NCI-H146 treated with DMSO at 0.1 percent for 48 hours (cell line): Measurements from ENCODE around the gene DNAJB12.
A peak's percentile ranks its signal among the peaks of the same experiment; 100 is the strongest.
"Not testable (repeated sequence)": the region's sequence is repeated elsewhere in the genome, so short reads cannot be mapped to it uniquely, and the experiment has no call there.

Experiments used
- DNase-seq: peaks from one replicate; lab custom pipeline; 2025; ENCODE audit not compliant: unreplicated experiment; lab: John Stamatoyannopoulos, UW

DNAJB12 gene

DNA sequence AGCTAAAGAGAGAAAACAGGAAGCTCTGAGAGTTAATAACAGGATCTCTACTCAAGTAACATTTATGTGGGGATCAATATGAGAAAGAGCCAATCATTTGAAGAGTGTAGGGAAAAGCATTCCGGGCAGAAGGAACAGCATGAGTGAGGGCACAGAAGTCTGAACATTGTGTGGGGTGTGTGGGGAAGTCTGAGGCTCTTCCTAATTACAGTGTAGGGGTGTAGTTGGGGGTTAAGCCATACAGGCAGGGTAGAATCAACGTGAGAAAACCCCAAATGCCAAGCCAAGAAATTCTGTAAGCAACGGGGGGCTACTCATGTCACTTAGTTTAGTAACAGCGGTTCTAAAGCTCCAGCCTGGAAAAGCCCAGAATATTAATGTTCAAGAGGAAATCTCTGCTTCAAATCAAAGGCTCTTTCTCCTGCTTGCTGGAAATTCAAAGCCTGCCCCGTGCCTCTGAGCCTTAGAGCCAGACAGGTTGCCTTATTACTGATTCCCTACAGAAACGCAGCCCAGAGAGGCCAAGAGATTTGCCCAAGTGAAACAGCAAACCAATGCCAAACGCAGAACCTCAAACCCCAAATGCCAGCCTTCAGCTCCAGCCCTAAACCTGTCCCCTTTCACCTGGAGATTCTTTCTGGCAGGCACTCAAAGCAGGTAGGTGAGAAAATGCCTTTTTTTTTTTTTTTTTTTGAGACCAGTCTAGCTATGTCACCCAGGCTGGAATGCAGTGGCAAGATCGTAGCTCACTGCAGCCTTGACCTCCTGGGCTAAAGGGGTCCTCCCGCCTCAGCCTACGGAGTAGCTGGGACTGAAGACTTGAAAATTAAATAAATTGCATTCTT lies 36.1 kb downstream of the DNAJB12 start:
- no peak for DNase-seq

DNA sequence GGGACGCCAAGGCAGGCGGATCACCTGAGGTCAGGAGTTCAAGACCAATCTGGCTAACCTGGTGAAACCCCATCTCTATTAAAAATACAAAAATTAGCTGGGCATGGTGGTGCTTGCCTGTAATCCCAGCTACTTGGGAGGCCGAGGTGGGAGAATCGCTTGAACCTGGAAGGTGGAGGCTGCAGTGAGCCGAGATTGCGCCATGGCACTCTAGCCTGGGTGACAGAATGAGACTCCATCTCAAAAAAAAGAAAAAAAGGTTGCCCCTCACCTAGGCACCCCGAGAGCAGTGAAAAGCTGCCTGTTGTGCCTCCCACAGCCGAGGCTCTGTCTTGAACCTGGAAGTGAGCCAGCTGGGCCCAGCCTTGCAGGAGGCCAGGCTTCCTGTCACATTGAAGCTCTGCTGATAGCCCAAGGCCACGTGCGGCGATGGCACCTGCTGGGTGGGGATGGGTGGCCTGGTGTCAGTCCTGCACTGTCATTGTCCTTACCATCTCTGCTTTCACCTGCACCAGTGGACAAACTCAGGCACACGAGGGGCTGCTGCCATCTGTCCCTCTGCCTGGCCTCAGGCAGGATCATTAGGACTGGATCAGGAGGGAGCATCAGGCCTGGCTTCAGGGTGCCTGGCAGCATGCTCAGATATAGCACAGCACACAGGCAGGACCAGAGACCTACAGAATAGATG lies 37.8 kb downstream of the DNAJB12 start:
- peak; percentile 76 for DNase-seq

DNA sequence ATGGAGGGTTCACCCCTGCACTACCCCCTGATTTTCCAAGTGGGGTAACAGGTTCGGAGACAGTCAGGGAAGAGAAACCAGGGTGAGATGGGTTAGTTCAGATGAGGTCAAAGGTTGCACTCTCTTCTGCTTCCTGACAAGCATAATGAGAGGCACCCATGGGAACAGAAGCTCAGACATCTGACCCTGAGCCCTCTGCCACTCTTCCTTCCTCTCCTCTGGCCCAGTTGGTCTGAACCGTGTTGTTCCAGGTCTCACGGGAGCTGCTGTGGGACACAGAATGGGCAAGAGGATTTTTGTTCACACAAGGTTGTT lies 38.4 kb downstream of the DNAJB12 start:
- no peak for DNase-seq

DNA sequence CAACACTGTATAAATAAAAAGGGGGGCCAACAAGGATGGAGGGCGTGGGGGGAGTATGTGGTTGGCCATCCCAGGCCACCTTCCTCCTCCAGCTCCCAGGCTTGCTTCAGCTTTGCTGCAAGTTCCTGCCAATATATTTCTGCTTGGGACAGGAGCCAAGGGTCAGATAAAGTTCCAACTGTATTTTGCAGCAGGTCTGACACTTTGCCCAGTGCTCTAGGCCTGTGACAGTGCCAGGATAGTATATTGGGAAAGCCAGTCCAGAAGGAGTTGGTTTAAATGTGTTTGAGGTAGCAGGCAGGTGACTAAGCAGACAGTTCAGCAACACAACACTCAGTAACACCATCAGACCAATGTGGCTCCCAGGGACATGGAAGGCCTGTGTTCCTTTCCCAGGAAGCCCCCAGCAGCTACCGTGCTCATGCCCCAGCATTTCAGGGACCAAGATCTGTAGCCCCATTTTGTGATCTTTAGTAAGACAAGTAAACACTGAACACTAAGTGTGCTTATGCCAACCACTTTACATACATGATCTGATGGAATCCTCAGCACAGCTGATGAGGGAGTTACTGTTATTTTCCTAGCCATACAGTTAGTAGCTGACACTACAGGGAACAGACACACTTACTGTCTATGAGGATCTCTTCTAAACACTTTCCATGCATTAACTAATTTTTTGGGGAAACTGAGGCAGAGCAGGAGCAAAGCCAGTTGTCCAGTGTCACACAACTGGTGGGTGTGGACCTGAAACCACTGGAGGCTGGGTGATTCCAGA lies 38.9 kb downstream of the DNAJB12 start:
- no peak for DNase-seq

DNA sequence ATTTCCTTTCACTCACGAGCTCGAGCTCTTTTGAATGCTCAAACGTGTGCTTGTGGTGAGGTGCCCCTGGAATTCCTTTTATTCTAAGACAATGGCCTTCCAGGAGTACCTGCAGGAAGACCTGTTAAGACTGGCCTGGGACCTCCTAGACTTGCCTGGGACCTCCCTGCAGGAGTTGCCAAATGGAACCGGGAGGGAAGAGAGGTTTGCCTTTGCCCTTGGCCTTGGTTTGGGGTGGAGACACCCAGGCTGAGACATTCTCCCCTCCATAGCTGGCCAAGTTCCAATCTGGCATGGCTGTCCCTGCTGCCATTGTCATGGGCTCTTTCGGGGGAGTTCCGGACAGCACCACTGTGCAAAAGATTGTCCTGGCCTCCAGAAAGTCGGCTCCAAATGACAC lies 39.7 kb downstream of the DNAJB12 start:
- no peak for DNase-seq

DNA sequence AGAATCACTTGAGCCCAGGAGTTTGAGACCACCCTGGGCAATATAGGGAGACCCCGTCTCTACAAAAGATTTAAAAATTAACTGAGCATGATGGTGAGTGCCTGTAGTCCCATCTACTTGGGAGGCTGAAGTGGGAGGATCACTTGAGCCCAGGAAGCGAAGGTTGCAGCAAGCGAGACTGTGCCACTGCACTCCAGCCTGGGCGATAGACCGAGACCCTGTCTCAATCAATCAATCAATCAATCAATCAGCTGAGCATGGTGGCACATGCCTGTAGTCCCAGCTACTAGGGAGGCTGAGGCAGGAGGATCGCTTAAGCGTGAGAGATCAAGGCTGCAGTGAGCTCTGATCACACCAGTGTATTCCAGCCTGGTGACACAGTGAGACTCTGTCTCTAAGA lies 40.5 kb downstream of the DNAJB12 start:
- no peak for DNase-seq

DNA sequence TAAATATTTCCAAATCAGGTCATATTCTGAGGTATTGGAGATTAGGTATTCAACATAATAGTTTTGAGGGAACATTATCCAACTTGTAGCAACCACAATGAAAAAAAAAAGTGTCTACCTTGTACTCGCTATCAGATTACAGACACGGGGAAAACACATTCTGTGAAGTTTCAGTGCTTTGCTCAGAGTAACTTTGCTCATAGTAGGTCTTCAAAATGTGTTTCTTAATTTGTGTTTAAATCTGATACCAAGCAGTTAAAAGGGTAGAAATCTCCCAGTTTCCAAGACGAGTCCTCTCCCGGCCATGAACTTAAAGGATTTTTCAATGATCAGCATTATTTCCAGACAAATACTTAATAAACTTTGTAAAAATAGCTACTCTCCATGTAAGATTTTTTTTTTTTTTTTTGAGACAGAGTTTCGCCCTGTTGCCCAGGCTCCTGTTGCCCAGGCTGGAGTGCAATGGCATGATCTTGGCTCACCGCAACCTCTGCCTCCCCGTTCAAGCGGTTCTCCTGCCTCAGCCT lies 41.8 kb downstream of the DNAJB12 start:
- DNase-seq = no peak

DNA sequence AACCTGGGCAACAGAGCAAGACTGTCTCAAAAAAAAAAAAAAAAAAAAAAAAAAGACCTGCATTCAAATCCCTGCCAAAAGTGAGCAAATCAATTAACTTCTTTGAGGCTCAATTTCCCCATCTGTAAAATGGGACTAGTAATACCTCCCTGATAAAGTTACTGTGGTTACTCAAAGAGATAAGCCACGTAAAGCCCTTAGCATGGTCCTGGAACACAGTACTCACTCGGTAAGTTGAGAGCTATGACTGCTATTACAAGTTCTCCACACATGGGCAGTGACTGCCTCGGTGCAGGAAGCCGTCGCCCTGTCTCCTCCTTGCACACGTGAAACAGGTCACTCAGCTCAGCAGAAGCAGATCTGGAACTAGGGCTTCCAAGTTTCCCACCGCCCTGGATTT lies 43.1 kb downstream of the DNAJB12 start:
- no peak for DNase-seq

DNA sequence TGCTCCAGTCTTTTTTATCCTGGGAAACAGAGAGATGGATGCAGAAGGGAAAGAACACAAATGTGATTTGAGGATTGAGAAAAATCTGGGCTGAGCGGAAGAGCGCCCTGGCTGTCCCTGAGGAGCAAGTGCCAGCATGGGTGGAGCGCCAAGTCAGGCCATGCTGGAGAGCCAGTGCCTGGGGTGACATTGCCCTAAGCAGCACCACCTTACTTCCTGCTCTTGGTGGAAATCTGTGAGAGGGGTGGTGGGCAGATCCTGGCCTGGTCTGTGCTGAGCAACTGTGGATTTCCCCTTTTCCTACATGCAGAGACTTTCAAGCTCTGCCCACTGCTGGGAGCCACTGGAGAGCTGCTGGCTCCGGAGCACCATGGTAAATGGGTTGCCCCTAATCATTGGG lies 44.1 kb downstream of the DNAJB12 start:
- DNase-seq = no peak

DNA sequence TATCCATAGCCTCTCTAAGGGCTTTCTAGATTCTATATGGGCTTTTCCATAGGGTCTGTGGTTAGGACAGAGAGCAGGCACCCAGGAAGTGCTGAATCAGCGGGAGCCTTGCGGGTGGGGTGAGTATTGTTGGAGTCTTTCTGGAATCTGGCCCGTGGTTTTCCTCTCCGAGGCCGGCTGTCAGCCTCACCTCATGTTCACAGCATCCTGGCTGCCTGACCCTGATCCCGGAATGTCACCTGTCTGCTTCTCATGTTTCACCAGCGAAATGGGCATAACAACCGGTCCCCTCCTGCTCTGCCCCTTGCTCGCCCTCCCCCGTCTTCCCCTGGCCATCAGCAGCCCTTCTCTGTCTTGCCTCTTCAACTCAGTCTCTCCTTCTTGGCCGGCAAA lies 44.5 kb downstream of the DNAJB12 start:
- no peak for DNase-seq

DNA sequence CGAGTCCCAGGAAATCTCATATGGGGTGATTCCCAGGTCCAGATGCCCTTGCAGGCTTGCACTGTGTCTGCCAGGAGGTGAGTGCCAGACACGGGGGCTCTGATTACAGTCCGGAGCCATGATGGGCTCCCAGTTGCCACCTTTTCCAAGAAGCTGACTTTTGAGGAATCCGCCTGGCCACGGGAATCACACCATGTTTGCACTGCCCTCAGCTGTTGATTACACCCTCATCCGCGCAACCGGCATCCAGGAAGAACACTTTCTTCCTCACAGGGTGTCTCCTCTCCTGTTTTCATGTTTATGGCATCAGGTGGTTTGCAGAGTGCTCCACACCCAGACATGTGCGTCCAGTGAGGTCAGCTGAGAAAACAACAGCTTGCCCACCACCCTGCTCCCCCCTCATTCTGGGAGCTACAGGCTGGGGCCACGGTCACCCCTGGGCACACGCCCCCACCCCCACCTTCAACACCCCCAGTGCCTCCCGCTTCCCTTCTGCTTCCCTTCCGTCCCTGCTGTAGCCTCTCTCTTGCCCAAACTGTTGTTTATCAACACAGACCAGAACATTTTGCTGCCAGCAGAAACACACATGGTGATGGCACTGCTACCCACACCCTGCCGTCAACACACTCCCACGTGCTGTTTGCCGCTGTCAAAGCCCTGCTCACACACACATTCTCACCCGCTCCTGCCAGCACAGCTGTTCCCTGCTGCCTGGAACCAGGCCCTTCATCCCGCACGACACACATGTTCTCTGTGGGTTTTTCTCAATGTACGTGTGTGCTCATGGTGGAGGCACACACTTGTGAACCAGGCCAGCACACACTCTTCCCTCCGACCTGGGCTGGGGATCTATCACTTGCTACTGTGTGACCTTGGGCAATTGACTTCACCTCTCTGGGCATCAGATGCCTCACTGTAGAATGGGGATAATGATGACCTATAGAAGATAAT lies 45.2 kb downstream of the DNAJB12 start:
- DNase-seq = no peak

DNA sequence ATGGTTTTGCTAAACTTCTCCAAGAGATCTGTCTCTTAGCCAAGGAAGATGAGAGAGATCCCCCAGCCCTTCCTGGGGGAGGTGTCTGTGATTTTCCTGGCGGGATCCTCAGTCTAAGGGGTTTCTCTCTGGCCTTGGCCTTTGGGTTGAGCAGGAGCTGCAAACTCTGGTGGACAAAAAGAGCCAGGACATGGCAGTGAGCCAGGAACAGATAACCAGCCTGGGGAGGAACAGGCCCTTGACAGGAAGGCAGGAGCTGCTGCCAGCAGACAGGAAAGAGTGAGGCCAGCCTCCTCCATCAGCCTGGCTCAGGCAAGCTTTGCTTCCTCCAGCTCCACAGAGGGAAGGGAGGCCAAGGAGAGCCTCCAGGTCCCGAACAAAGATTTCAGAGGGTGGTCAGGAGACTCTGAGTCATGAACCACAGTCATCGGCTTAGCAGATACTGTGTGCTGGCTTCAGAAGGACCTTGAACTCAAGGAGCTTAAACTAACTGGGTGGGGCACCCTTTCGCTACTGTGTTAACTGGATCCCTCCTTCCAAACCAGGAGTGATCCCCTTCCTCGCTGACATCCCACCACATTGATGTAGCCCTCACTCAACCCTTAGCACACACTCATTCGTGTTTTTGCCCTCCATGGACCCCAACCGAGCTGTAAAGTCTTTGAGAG lies 46.3 kb downstream of the DNAJB12 start:
- no peak for DNase-seq

DNA sequence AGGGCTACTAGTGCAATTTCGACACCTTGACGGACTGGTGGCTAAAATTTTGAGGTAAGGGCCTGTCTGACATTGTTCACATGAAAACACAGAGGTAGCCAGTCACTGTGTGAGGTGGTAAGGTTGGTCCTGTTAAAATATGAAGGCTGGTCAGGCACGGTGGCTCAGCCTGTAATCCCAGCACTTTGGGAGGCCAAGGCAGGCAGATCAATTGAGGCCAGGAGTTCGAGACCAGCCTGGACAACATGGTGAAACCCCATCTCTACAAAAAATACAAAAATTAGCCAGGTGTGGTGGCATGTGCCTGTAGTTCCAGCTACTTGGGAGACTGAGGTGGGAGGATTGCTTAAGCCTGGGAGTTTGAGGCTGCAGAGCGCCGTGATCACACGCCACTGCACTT lies 47.0 kb downstream of the DNAJB12 start:
- DNase-seq = not testable (repeated sequence)

DNA sequence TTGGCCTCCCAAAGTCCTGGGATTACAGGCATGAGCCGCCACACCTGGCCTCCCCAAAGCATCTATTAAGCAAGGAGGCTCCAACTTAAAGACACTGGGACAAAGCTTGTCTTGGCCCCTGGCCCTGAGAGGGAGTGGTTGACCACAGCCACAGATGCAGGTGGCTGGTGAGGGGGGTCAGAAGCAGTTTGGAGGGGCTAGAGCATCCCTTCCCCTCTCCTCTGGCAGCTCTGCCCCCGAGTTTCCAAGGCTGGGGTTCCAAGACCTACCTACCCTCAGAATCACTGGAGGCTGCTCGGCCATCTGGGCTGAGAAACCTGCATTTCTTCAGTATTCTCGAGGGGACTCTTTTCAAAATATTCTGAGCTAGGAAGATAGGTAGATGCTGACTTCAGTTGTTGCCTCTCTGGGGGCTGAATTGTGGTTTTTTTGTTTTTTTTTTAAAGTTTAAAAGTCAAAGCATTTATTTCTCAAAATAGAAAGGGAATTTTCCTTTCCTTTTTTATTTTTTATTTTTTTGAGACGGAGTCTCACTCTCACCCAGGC lies 48.4 kb downstream of the DNAJB12 start:
- no peak for DNase-seq

DNA sequence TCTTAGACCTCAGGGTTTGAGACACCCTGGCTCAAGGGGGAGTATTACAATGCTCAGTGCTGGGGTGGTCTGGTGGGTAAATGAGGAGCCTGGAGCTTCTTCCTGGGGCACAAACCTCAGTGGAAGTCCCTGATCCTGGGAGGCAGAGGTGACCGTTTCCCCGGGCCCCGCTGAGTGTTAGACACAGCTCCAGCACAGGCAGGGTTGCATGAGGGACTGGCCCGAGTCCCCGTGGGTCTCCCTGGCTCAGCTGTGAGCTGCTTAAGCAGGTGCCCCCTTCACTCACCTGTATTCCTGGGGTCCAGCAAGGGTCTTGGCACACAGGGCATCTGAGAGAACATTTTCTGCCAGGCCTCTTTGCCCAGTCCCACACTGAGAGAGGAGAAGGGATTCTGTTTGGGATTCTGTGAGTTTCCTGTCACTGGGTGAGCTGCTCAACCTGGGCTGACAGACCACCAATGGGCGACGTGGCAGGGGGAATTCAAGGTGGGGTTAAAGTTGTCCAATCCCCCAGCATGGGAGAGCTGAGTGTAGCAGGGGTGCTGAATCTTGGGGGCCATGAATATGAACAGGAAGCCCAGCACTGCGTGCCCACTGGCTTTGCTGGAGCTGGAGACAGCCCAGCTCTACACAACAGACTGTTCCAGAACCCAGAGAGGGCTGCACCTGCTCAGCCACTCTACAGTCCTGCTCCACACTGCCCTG lies 51.1 kb downstream of the DNAJB12 start:
- no peak for DNase-seq

DNA sequence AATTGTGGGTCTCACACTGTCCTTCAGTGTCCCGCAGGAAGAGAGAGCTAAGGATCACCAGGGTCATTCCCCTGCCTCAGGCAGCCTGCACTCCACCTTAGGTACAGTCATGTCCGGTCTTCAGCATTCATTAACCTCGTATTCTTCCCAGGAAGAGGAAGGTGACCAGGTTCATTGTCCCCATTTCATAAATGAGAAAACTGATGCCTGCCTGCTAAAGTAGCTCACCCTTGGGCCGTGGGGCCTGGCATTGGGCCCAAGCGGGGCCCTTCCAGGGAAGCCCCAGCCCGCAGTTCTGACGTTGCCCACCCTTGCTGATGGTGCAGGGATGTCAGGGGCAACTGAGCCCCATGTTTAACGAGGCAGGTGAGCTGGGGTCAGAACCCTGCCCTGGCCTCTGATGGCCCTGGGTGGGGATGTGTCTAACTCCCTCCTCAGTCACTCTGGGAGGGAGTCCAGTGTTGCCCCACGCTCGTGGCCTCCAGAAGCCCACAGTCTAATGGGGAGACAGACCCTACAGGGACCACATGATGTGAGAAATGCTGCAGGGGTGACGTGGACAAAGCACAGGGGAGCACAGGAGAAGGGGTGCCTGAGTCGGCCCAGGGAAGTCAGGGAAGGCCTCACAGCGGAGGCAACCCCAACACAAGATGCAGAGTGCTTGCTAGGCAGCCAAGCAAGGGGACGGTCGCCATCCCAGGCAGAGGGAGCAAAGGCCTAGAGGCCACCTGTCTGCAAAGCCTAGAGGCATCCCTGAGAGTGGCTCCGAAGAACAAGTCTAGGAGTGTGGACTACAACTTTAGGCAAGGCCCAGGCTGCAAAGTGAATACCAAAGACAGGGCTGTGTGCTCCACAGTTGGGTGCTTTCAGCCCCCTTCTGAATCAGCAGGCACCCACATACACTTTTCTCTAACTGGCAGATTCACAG lies 55.9 kb downstream of the DNAJB12 start:
- no peak for DNase-seq

DNA sequence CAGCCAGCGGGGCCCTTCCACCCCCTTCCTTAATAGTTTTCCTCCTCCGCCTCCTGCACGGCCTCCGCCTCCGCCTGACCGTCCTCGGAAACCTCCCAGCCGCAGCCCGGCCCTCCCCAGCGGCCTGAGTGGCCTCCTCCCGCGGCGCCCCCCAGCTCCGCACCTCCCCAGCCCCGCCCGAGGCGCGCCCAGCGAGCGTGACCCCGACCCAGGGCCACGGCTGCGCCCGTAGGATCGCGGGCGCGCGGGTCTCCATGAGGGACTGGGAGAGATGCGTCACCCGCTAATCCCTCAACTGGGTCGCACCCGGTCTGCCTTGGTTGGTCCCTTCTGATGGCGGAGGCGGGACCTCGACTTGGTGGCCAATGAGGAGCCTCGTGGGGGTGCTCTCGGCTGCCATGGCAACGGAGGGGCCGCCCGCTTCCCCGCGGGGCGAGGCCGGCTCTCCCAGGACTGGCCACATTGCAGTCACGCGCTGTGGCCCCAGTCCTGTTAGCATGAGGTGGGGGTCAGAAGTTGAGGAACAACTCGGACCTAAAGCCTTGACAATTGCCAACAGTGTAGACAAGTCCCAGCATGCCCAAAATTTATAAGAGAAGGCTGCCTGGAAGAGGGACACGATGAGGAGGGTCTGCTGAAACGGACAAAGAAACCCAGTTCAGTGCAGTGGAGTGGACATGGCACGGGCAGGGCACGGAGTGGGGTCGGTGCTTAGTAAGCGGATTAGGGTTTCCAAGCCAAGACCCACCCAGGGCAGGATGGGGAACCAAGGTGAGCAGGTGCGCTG lies 56.7 kb downstream of the DNAJB12 start:
- DNase-seq = peak; percentile 90
